Right renal cortex interstitium (tissue), 3 donors: ENCODE data around the gene SRGAP1. TPM values are rescaled to one million over a fixed set of nuclear protein-coding genes. Genes with fewer than 3 reads are reported as not detected.

Experiments used
- polyA plus RNA-seq, 3 donors: library from polyadenylated mRNA; unstranded; fragments of 120-200 nt; gene quantifications; one replicate each; pipeline ENCODE4 v1.2.1, GENCODE V29; 2013; ENCODE audit not compliant: insufficient read length in 3 of 3

SRGAP1 gene
- polyA plus RNA-seq, 3 donors, result 21.7 to 24.0 (median 21.9) TPM

Other genes starting within 250 kb of the SRGAP1 start
- 10 to 100 TPM; 30.3 to 39.0 (median 31.4) TPM for gene DPY19L2, start 176.2 kb upstream of the SRGAP1 start, polyA plus RNA-seq
- 10 to 100 TPM; 30.5 to 33.3 (median 33.1) TPM for gene RXYLT1, start 64.8 kb upstream of the SRGAP1 start, polyA plus RNA-seq